K562 (cell line): ENCODE results near the gene TIMM44. TPM values are rescaled to one million over a fixed set of nuclear protein-coding genes. Genes with fewer than 3 reads are reported as not detected.
A peak's percentile ranks its signal among the peaks of the same experiment; 100 is the strongest.

Experiments used
- ATAC-seq: fragments of 200-7000 bp; cut with Tn5 transposase; 3 replicates; pipeline ENCODE4 v1.9.1; 2020; ENCODE audit warnings: moderate library complexity
- BruUV-seq: library from RNA; stranded (reverse); fragments of 400-500 nt; replicated peaks from 2 replicates; lab custom pipeline; 2021; lab: Mats Ljungman, UMichigan
- CTCF ChIA-PET: fragments of 300-600 bp; formaldehyde crosslinking; extraction: SDS; loops from one replicate; lab custom pipeline; 2021; ENCODE audit warnings: low intra/inter-chr PET ratio; lab: Yijun Ruan, JAX
- POLR2A ChIA-PET: fragments of 300-600, 350-650 bp; sonication (Branson Sonifier 250); formaldehyde crosslinking; extraction: SDS; loops from one replicate; lab custom pipeline; 2021; ENCODE audit warnings: antibody characterized with exemption, inconsistent platforms; lab: Yijun Ruan, JAX
- DNase-seq, 4 experiments: peaks; one replicate each; pipeline versions ENCODE4 v3.0.0 to v3.0.0-alpha.2; 2011 to 2018; ENCODE audit warnings: low spot score in 3 of 4, mixed read lengths in 3 of 4; ENCODE audit errors: extremely low read depth in 1 of 4
- FAIRE-seq: peaks from 2 replicates; lab custom pipeline; 2011; peaks lifted over from hg19 to GRCh38; lab: Jason Lieb, UNC
- H2AFZ ChIP-seq: 2 replicates; pipeline ENCODE4 v1.6.0; 2011; ENCODE audit warnings: low read depth, low read length, control low read depth, inconsistent platforms
- H3K27ac ChIP-seq: fragments of 200-600 bp; 3 replicates; pipeline ENCODE4 v1.8.0; 2011; ENCODE audit warnings: low read depth, mild to moderate bottlenecking, control low read depth, inconsistent platforms, low read length, moderate library complexity, mixed read lengths; ENCODE audit errors: extremely low read depth
- H3K27me3 ChIP-seq, 2 experiments: fragments of 300-600 bp in 1 of 2; 2 replicates in 1 of 2; 3 replicates in 1 of 2; pipeline versions ENCODE4 v1.6.0 to v1.8.0; 2011; ENCODE audit warnings: inconsistent platforms in 2 of 2, low read length in 2 of 2, mild to moderate bottlenecking in 1 of 2, mixed read lengths in 1 of 2, moderate library complexity in 1 of 2; ENCODE audit not compliant: control insufficient read depth in 2 of 2, insufficient read depth in 2 of 2
- H3K36me3 ChIP-seq: fragments of 300-600 bp; 3 replicates; pipeline ENCODE4 v1.8.0; 2011; ENCODE audit warnings: mild to moderate bottlenecking, low read length, inconsistent platforms; ENCODE audit not compliant: control insufficient read depth, insufficient read depth
- H3K4me1 ChIP-seq, 2 experiments: fragments of 200-600 bp in 1 of 2; replicated peaks in 1 of 2; 2 replicates in 1 of 2; 3 replicates in 1 of 2; pipeline versions ENCODE4 v1.5.1 to v1.8.0; 2011; ENCODE audit warnings: inconsistent platforms in 2 of 2, low read length in 2 of 2, mild to moderate bottlenecking in 1 of 2, mixed read lengths in 1 of 2, moderate library complexity in 1 of 2; ENCODE audit not compliant: control insufficient read depth in 2 of 2, insufficient read depth in 2 of 2
- H3K4me2 ChIP-seq: 2 replicates; pipeline ENCODE4 v1.6.1; 2011; ENCODE audit warnings: low read length, control low read depth, inconsistent platforms, mixed read lengths; ENCODE audit not compliant: insufficient read depth
- H3K4me3 ChIP-seq: fragments of 200-600 bp; sonication (generic), shearing (Covaris generic); 2 replicates; pipeline ENCODE4 v1.5.1; 2016; ENCODE audit warnings: control low read depth, inconsistent platforms
- H3K79me2 ChIP-seq: fragments of 200-600 bp; 3 replicates; pipeline ENCODE4 v1.8.0; 2011; ENCODE audit warnings: low read length, inconsistent platforms; ENCODE audit not compliant: control insufficient read depth, insufficient read depth
- H3K9ac ChIP-seq, 2 experiments: 2 replicates each; pipeline versions ENCODE4 v1.6.0 to v1.6.1; 2011; ENCODE audit warnings: low read depth in 2 of 2, low read length in 2 of 2, control low read depth in 1 of 2, inconsistent platforms in 1 of 2, mild to moderate bottlenecking in 1 of 2, mixed read lengths in 1 of 2; ENCODE audit not compliant: insufficient read depth in 1 of 2
- H3K9me1 ChIP-seq: one replicate; pipeline ENCODE4 v1.6.0; 2011; ENCODE audit warnings: inconsistent platforms, mild to moderate bottlenecking, low read length, moderate library complexity; ENCODE audit not compliant: control insufficient read depth, insufficient read depth
- H3K9me3 ChIP-seq: replicated peaks from 2 replicates; pipeline ENCODE4 v1.5.1; 2011; ENCODE audit warnings: low read depth, low read length, inconsistent platforms; ENCODE audit not compliant: control insufficient read depth, insufficient read depth
- H4K20me1 ChIP-seq: replicated peaks from 2 replicates; pipeline ENCODE4 v1.6.1; 2011; ENCODE audit warnings: low read length, inconsistent platforms, mixed read lengths; ENCODE audit not compliant: control insufficient read depth, insufficient read depth
- BCOR ChIP-seq: fragments of 450-650 bp; IDR thresholded peaks from 2 replicates; pipeline ENCODE4 v1.6.1; 2016
- CBX8 ChIP-seq: fragments of 200-600 bp; sonication (generic); IDR thresholded peaks from 2 replicates; pipeline ENCODE4 v1.6.1; 2012; ENCODE audit warnings: borderline replicate concordance, mixed run types, low read depth, mild to moderate bottlenecking, moderate library complexity, mixed read lengths, low read length, control low read depth, inconsistent platforms; ENCODE audit not compliant: poor library complexity, severe bottlenecking; ENCODE audit errors: extremely low read depth
- DDX20 ChIP-seq: fragments of 450-650 bp; IDR thresholded peaks from 2 replicates; pipeline ENCODE4 v1.6.1; 2016; ENCODE audit warnings: missing genetic modification characterization, low read depth, mild to moderate bottlenecking, missing compliant biosample characterization, moderate library complexity
- KLF6 ChIP-seq: fragments of 250-450 bp; sonication (Bioruptor Pico); IDR thresholded peaks from 2 replicates; pipeline ENCODE4 v1.4.0; 2020; ENCODE audit warnings: mild to moderate bottlenecking, moderate library complexity, borderline replicate concordance
- PML ChIP-seq: IDR thresholded peaks from 2 replicates; pipeline ENCODE4 v1.6.1; 2012; ENCODE audit warnings: low read length, inconsistent platforms
- POLR3A ChIP-seq: IDR thresholded peaks from 2 replicates; pipeline ENCODE4 v1.6.1; 2011; ENCODE audit warnings: borderline replicate concordance, mild to moderate bottlenecking, moderate library complexity; ENCODE audit not compliant: insufficient read length, insufficient read depth; ENCODE audit errors: extremely low read depth
- RBM14 ChIP-seq: fragments of 200-400 bp; formaldehyde crosslinking; IDR thresholded peaks from 2 replicates; pipeline ENCODE4 v1.6.1; 2018; ENCODE audit warnings: low read depth, mild to moderate bottlenecking, low read length, moderate library complexity, borderline replicate concordance; ENCODE audit not compliant: insufficient read depth
- RBM22 ChIP-seq: fragments of 200-400 bp; formaldehyde crosslinking; IDR thresholded peaks from 2 replicates; pipeline ENCODE4 v1.6.1; 2018; ENCODE audit warnings: low read length, low read depth; ENCODE audit not compliant: poor library complexity, severe bottlenecking
- RBM25 ChIP-seq: fragments of 200-400 bp; formaldehyde crosslinking; IDR thresholded peaks from 2 replicates; pipeline ENCODE4 v1.6.1; 2018; ENCODE audit warnings: low read length, low read depth, moderate library complexity; ENCODE audit not compliant: severe bottlenecking
- SAFB ChIP-seq: fragments of 200-400 bp; formaldehyde crosslinking; IDR thresholded peaks from 2 replicates; pipeline ENCODE4 v1.6.1; 2017; ENCODE audit warnings: low read depth, low read length, borderline replicate concordance
- TFAP4 ChIP-seq: sonication (generic); formaldehyde crosslinking; IDR thresholded peaks from 2 replicates; pipeline ENCODE4 v1.8.0; 2022; ENCODE audit warnings: missing genetic modification reagents, mild to moderate bottlenecking, moderate library complexity, borderline replicate concordance
- THRAP3 ChIP-seq: fragments of 450-650 bp; IDR thresholded peaks from 2 replicates; pipeline ENCODE4 v1.6.1; 2016; ENCODE audit warnings: mild to moderate bottlenecking, inconsistent platforms, borderline replicate concordance
- XRCC5 ChIP-seq: fragments of 200-400 bp; formaldehyde crosslinking; IDR thresholded peaks from 2 replicates; pipeline ENCODE4 v1.6.1; 2017; ENCODE audit warnings: low read depth, mild to moderate bottlenecking, low read length
- ZBED1 ChIP-seq: IDR thresholded peaks from 2 replicates; pipeline ENCODE4 v1.6.1; 2014
- ZBTB8A ChIP-seq: fragments of 450-650 bp; IDR thresholded peaks from 2 replicates; pipeline ENCODE4 v1.6.1; 2018; ENCODE audit warnings: mild to moderate bottlenecking, moderate library complexity; ENCODE audit not compliant: partially characterized antibody
- ZNF699 ChIP-seq: fragments of 250-450 bp; sonication (Bioruptor Pico); IDR thresholded peaks from 2 replicates; pipeline ENCODE4 v1.8.0; 2021; ENCODE audit warnings: mild to moderate bottlenecking, moderate library complexity; ENCODE audit not compliant: insufficient replicate concordance
- ZNF75A ChIP-seq: fragments of 450-650 bp; formaldehyde crosslinking; IDR thresholded peaks from 2 replicates; pipeline ENCODE4 v1.4.0; 2020; ENCODE audit warnings: mild to moderate bottlenecking
- WGBS: fragments of 100-300 bp; shearing (Covaris generic); methylation state at CpG from one replicate; pipeline ENCODE4 v1.1.6; 2016; ENCODE audit warnings: low coverage, mixed read lengths; ENCODE audit not compliant: insufficient coverage; ENCODE audit errors: missing lambda C conversion rate; 5-methylcytosine and 5-hydroxymethylcytosine counted together
- in situ Hi-C: fragments of 300-500 bp; cut with MboI; formaldehyde crosslinking; loops from 4 replicates; pipeline ENCODE4 v1.15.0; 2018; ENCODE audit warnings: inconsistent platforms, mixed read lengths
- intact Hi-C: fragments of 100-400 bp; cut with micrococcal nuclease; formaldehyde crosslinking; loops from 2 replicates; pipeline ENCODE4 v1.14.2; 2022
- polyA plus RNA-seq, 8 experiments: library from polyadenylated mRNA; depleted of rRNA in 4 of 8; stranded (reverse) in 5 of 8; unstranded in 3 of 8; fragments of >200 nt; fragmentation: Nextera tagmentation in 2 of 8; fragmentation: Illumina TruSeq in 1 of 8; extraction: Ambion mirVana in 2 of 8; extraction: Trizol in 1 of 8; gene quantifications; 2 replicates each; pipeline versions ENCODE4 v1.2.1 to v1.2.3, GENCODE V29; 2011 to 2014; ENCODE audit warnings: inconsistent platforms in 1 of 8, missing spikeins in 1 of 8
- total RNA-seq, 7 experiments: library from RNA; depleted of rRNA in 6 of 7; stranded (reverse); fragments of >200 nt in 6 of 7; fragmentation: Illumina TruSeq in 2 of 7; extraction: Trizol in 2 of 7; gene quantifications; 2 replicates each; pipeline versions ENCODE4 v1.2.1 to v1.2.3, GENCODE V29; 2011 to 2021; ENCODE audit warnings: low replicate concordance in 1 of 7

Gene TIMM44
- total and polyA plus RNA-seq, 9 of the 15 experiments (the other 6 are each of a cell fraction or from before 2014, with no cell fraction given): 10.3 to 231 (median 89.3) TPM

- Histone ChIP-seq H3K79me2 (peaks cover 14% of the 10 kb centered on the region), H3K9me1 (no peaks in the 10 kb centered on the region), H3K9me3 (no peaks in the 10 kb centered on the region), H3K4me3 (peak within 1 kb of the TSS; percentile 81), H3K27ac (peak within 1 kb of the TSS; percentile 89), H3K9ac (peak within 1 kb of the TSS; percentile 80 to 93), H3K4me1 (peaks cover 9 to 73% of the 10 kb centered on the region in 2 experiments), H2AFZ (peak within 1 kb of the TSS; percentile 90), H3K4me2 (peak within 1 kb of the TSS; percentile 98), H3K27me3 (no peaks in the 10 kb centered on the region), H3K36me3 (peaks cover 19% of the 10 kb centered on the region; the same call in 1 of the 3 replicates), H4K20me1 (peaks cover 10% of the 10 kb centered on the region; the same call in 1 of the 2 replicates)
- in situ Hi-C loops: loop anchor here (5.0 kb wide), 1 partner anchor 68 kb away; no protein-coding TSS in a partner anchor
- intact Hi-C loops: loop anchor here (5.0 kb wide), 1 partner anchor 48 kb away; the partner anchor contains the start of gene PRR36
- DNase-seq: peak; percentile 81 to 99 (median 85)
- ATAC-seq: peak; percentile 86
- ChIA-PET CTCF (no interaction called here), POLR2A (interaction anchor here (0.6 to 3.1 kb wide), 14 partner anchors 8 to 647 kb away, joined by 3 to 26 read pairs (median 6); partner anchors contain the start of genes MAP2K7 and TIMM44)
- under 1% methylated on average over 58 of the region's 62 CpGs for WGBS
- TSS peak; percentile 92 for BruUV-seq
- FAIRE-seq: peak; percentile 91
- no peak; the same call in none of the 2 replicates for TF ChIP-seq SAFB
- TF ChIP-seq PML: no peak
- no peak for TF ChIP-seq POLR3A
- no peak for TF ChIP-seq ZBED1
- peak; percentile 14; the same call in 1 of the 2 replicates for TF ChIP-seq BCOR
- TF ChIP-seq THRAP3: no peak
- TF ChIP-seq DDX20 (tag): no peak
- no peak for TF ChIP-seq ZBTB8A
- no peak for TF ChIP-seq RBM22
- TF ChIP-seq RBM25: peak; percentile 94
- TF ChIP-seq ZNF699: no peak
- TF ChIP-seq XRCC5: no peak
- no peak for TF ChIP-seq RBM14
- no peak for TF ChIP-seq KLF6
- TF ChIP-seq CBX8: no peak
- TF ChIP-seq ZNF75A: no peak
- TF ChIP-seq TFAP4 (CRISPR knock-in tag): peak; percentile 36; the same call in 1 of the 2 replicates
Observed at GRCh38 chr19:7919610-7920518, 23.6 kb downstream of the TIMM44 start, which contains the start of gene SNAPC2. TSS of gene SNAPC2 (plus strand) at chr19:7920338. CDS start at chr19:7920367, 29 bp downstream.
